Right hindlimb (tissue), 1 donor: ENCODE results near the gene CLSTN1.

Experiments
- DNase-seq: peaks from one replicate; pipeline ENCODE4 v3.0.0-alpha.2; 2018

Gene CLSTN1

GRCh38 chr1:9850442-9851162, 26.8 kb upstream of the CLSTN1 start:
- no peak for DNase-seq

GRCh38 chr1:9849691-9850441, 26.1 kb upstream of the CLSTN1 start:
- no peak for DNase-seq

DNA sequence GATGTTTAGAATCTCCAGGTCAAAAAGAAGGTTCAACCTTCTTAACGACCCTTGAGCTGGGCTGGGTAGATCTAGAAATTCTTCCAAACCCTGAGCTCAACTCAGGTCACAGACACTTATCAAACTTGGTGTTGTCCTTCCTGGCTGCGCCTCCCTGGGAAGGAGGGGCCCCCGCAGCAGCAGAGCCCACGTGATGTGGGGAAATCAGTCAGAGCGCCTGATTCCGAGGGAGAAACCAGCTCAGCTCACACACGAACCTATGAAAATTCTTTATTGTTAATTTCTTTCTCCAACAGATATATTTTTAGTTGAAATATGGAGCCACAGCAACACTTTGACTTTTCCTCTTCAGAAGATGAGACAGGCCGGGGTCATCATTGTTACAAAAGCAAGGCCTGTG, 24.3 kb upstream of the CLSTN1 start:
- no peak for DNase-seq

DNA sequence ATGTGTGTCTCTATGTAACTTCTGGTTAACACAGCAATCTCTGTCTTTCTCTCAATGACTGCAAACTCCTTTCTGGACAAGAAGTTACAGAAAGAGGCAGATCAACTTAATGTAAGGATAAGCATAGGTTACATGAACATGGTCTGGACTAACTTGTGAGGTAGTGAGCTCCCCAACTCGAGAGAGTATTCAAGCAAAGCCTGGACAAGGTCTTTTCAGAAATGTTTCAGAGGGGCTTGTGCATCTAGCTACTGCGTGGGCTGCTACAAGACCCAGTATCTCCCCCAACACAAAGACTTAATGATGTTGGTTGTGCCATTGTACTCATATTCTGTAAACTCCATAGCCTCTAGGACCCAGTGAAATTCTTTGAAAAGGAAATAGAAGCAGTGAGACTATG, 23.5 kb upstream of the CLSTN1 start:
- DNase-seq: no peak

DNA sequence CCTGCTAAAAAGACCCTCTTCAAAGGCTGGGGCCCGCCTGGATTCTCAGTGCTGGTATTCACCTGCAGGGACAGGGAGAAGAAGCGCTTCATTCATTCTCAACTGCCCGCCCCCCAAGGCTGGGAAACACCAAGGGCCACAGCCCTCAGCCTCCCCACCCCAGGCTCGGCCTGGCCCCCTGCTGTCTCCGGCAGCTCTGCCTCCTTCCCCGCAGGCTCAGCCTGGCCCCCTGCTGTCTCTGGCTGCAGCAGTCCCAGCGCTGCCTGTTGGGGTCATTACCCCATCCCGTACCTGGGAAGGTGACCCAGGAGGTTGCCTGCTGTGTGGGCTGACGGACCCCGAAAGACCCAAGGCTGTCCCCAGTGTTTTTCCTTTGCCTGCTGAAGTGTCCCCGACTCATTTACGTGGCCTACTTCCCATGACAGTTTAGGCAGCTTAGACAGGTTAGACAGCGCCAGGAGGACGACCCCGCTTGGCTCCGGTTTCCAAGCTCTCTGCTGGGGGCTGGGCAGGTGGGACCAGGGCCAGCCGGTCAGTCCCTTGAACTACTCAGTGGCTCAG, 22.9 kb upstream of the CLSTN1 start:
- DNase-seq: no peak

- no peak for DNase-seq
Observed at GRCh38 chr1:9845914-9846313, 22.1 kb upstream of the CLSTN1 start.

DNA sequence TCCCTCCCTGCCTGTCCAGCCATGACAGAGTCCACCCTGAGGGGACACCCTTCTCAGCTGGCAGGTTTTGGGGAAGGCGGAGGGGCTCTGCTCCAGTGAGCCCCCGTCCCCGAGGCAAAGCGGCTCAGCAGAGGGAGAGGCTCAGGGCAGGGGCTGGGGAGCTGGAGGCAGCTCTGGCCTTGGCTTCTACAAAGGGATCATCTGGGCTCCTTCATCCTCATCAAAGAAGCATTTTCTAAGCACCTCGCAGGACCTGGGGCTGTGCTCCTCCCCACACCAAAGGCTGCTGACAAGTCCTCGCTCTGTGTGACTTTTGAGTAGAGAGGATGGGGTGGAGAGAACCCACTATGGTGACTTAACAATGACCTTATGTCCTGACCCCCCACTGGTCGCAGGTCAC, 21.0 kb upstream of the CLSTN1 start:
- DNase-seq: no peak

DNA sequence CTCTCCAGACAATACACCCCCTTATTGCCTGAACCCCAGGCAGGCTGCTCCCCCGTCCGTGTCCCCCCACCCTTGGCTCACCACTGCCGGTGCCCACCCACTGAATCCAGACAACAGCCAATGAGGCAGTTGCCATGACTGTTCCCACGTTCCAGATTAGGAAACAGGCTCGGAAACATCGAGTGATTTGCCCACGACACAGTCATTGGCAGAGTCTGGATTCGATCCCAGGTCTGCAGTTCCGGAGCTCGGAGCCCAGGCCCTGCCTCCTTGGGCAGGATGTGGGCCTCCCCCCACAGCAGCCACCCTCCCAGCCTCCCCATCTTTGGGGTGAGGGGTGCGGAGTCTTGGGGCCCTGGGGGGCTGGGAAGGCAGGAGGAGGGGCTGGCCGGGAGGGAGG, 20.3 kb upstream of the CLSTN1 start:
- DNase-seq: no peak

GRCh38 chr1:9843576-9843945, 19.8 kb upstream of the CLSTN1 start:
- no peak for DNase-seq

DNA sequence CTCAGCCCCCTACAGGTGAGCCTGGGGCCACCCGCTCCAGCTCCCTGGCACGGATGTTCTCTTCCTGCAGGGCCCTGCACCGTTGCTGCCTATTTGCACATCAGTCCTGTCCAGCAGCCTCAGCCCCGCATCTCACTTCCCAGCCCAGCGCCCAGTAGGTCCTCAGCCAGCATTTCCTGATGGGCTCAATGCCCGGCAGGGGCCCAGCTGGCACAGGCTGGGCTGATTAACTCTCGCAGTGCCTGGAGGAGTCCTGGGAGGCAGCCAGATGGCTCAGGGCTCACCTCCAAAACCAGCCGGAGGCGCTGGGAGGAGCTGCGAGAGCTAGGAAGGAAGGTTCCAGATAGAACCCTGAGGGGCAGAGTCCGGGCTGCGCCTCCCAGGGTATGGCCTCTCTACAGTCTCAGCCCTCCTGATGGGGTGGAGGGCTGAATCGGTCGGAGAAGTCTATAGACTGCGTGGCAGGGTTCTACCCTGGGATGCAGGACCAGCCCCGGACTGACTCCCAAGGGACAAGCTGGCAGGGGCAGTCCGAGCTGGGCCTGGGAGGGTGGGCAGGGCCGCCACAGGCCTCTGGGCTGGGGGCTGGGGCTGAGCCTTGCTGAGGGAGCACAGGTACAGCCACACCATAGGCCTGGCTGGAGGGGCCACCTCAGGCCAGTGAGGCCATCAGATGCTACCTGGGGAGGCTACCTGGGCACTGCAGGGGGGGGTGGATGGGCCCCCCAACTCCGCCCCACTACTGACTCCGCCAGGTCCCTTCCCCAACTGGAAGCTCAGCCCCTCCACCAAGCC, 19.2 kb upstream of the CLSTN1 start:
- DNase-seq: no peak

GRCh38 chr1:9842073-9842711, 18.4 kb upstream of the CLSTN1 start:
- DNase-seq: peak; percentile 47

DNA sequence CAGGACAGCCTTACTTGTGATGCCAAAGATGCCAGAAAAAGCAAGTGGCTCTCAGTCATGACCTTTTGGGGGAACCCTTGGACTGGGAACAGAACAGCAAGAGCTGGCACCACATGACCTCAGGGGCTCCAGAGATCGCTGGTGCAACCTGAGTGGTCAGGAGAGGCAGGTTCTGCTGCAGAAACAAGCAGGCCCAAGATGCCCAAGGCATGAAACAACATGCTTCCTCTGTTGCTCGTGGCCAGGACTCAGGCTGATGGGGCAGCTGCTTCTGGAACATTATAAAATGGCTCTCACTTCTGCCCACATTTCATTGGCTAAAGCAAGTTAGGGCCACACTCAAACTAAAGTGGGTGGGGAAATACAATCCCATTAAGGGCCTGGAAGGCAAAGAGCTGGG, 17.7 kb upstream of the CLSTN1 start:
- DNase-seq: no peak

- no peak for DNase-seq
Observed at GRCh38 chr1:9840176-9840575, 16.4 kb upstream of the CLSTN1 start.

DNA sequence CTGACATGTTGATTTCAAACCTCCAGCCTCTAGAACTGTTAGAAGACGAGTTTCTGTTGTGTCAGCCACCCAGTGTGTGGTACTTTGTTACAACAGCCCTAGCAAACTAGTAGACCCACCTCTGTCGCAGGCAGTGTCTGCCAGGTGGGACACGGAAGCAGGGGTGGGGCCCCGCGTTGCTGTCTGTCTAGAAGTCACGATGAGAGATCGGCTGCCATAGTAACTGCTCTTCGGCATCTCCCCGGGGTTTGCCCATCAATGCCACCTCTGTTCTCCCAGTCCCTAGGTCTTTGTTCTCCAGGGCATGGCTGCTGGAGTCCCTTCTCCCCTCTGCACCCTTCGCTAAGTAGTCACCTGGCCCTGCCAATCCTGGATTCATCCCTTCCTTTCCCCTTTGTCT, 15.2 kb upstream of the CLSTN1 start:
- DNase-seq: no peak

DNA sequence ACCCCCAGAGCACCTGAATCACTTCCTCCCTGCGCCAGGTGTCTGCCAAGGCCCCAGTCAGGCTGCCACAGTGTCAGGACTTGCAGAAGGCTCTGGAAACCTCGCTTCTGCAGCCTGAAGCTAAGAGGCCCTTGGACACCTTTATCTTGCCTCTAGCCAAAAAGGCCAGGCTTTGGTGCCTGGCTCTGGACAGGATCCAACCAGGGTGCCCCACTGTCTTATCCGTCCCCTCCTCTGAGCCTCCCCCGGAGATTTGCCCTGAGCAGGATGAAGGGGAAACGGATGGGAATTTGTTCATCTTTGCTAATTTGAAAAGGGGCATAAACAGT, 12.8 kb upstream of the CLSTN1 start:
- DNase-seq: no peak

DNA sequence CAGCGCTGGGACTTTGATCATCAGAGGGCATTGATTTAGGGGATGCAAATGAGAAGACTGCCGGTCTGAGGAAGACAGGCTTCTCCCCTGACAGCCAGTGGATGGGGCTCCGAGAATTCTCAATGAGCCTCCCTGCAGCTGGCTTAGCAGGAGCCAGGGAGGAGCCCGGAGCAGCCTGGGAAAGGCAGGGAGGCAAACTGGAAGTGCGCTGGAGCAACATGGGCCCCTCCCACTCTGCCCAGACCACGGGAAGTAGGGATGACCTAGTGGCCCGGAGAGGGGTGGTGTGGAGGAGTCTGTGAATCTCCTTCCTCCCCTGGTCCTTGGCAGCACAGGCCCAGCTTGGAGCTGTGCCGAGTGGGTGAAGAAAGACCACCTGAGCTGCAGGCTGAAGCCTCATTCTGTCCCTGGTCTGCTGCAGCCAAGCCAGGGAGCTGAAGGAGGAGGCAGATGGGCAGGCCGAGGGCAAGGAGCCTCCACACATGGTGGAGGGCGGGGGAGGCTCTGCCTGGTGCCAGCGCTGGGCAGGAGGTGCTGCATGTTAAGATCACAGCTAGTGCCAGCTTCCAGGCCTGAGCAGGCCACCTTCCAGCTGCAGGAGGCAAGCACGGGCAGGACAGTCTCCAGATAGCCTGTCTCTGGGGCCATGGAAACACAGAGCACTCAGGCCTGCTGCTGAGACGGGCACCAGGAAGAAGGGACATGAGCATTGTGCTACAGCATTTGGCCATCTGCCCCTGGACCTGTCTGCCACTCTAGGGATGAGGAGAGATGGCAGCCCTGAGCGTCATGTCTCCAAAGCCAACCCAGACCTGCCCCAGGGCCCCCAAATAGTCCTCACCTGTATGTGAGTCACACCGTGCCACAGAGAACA, 12.2 kb upstream of the CLSTN1 start:
- DNase-seq: peak; percentile 60

DNA sequence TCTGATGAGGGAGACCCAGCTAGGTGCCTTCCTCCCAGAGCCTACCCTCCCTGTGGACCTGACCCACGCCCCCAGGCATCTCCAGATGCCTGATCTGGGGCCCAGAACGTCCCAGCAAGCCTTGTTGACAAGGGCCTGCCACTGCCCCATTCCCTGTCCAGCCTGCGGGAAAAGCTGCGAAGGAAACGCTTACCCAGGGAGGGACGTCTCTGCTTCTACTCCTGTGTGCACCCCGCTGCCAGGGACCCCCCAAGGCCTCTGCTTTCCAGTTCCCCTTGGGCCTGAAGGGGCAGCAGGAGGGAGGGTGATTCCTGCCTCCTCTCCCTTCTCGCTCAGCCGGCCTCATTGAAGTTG, 11.6 kb upstream of the CLSTN1 start:
- DNase-seq: no peak

DNA sequence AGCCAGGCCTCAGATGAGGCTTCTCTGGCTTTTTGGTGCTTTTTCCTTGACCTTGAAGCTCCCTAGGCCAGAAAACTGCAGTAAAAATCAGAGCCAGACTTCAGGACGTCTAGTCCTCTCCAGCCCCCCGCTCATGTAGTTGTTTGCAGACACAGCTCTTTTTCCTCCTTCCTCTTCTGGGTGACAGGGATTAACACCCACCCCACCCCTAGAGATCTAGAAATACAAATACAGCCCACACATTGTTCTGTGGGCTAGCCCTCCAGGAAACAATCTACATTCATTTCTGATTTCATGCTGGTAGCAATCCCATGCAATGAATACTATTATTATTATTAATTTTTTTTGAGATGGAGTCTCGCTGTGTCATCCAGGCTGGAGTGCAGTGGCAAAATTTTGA, 9.9 kb upstream of the CLSTN1 start:
- no peak for DNase-seq

DNA sequence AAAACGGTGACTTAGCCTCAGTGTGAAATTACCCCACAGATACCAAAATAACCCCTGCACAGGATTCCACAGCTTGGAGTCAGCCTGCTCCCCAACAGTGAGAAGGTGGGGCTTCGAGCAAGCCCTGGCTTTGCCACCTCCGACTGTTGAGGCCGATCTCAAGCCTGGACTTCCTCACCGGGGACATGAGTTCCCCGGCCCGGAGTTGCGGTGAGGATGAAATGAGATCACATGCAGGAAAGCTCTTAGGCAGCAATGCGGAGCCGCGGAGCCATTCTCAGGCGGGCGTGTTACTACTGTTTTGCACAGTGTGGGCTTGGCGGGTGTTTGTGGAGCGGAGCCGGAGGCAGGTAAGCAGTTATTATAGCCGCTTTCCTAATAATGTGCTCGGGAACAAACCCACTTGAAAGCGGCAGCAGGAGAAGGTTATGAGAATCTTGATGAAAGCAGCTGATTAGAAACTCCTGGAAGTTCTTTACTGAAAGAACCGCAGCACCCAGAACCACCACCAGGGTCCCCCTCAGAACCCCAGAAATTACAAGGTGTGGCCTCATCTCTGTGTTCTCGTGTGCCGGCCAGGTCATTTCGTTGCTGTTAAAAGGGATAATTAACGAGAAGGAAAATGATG, 3.9 kb upstream of the CLSTN1 start:
- DNase-seq: no peak

- no peak for DNase-seq
Observed at GRCh38 chr1:9826616-9827015, 2.9 kb upstream of the CLSTN1 start.

DNA sequence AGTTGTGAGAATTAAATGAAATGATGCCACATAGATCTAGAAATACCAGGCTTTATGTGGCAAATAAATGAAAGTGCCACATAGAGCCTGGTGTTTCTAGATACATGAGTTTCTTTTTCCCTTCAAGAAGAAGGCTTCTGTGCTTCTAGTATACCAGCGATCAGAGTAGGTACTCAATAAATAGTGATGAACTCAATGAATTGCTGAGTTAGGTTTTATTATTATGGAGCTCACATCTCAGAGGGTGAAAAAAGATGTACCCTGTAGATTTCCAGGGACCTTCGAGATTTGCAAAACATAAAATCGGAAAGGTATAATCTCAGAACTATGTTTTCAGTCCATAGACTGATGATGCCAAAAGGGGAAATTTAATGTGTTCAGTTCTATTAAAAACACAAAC, 2.3 kb upstream of the CLSTN1 start:
- DNase-seq: no peak
